Kidney (tissue), 14 donors: ENCODE results near the gene EBP. TPM values are rescaled to one million over a fixed set of nuclear protein-coding genes. Genes with fewer than 3 reads are reported as not detected.

Experiments
- DNase-seq, 5 donors: peaks; one replicate each; pipeline ENCODE4 v3.0.0-alpha.2; 2013 to 2020
- FAIRE-seq: peaks from 2 replicates; lab custom pipeline; 2012; peaks lifted over from hg19 to GRCh38; lab: Jason Lieb, UNC
- H3K27ac ChIP-seq, 2 donors: one replicate each; pipeline ENCODE4 v1.7.0; 2013; ENCODE audit warnings: low read depth in 2 of 2, low read length in 2 of 2, inconsistent platforms in 1 of 2
- H3K27me3 ChIP-seq: one replicate; pipeline ENCODE4 v1.7.1; 2013; ENCODE audit warnings: low read length, inconsistent platforms; ENCODE audit not compliant: control insufficient read depth, insufficient read depth
- H3K36me3 ChIP-seq, 3 donors: one replicate each; pipeline versions ENCODE4 v1.7.0 to v1.7.1; 2013; ENCODE audit warnings: low read length in 3 of 3, control low read depth in 1 of 3, inconsistent platforms in 1 of 3; ENCODE audit not compliant: insufficient read depth in 3 of 3, control insufficient read depth in 2 of 3
- H3K4me1 ChIP-seq, 3 donors: one replicate each; pipeline versions ENCODE4 v1.7.0 to v1.7.1; 2013; ENCODE audit warnings: low read length in 3 of 3, inconsistent platforms in 1 of 3, low read depth in 1 of 3; ENCODE audit not compliant: control insufficient read depth in 2 of 3, insufficient read depth in 2 of 3
- H3K4me3 ChIP-seq, 3 donors: one replicate each; pipeline versions ENCODE4 v1.7.0 to v1.8.1; 2013; ENCODE audit warnings: low read length in 3 of 3, control low read depth in 1 of 3, inconsistent platforms in 1 of 3
- H3K9ac ChIP-seq, 3 donors: one replicate each; pipeline versions ENCODE4 v1.7.0 to v1.7.1; 2013; ENCODE audit warnings: low read length in 3 of 3, control low read depth in 1 of 3, inconsistent platforms in 1 of 3
- H3K9me3 ChIP-seq, 3 donors: one replicate each; pipeline versions ENCODE4 v1.7.0 to v1.7.1; 2013; ENCODE audit warnings: low read length in 3 of 3, control low read depth in 1 of 3, inconsistent platforms in 1 of 3; ENCODE audit not compliant: control insufficient read depth in 2 of 3, insufficient read depth in 1 of 3
- CTCF ChIP-seq: IDR thresholded peaks from 3 replicates; pipeline ENCODE4 v1.5.1; 2012; ENCODE audit warnings: mild to moderate bottlenecking, moderate library complexity, borderline replicate concordance; ENCODE audit not compliant: insufficient read depth; ENCODE audit errors: extremely low read depth
- intact Hi-C: fragments of 100-400 bp; cut with DNase I; formaldehyde crosslinking; loops from one replicate; pipeline ENCODE4 v1.11.1; 2022
- polyA plus RNA-seq: library from polyadenylated mRNA; stranded (reverse); fragments of 350-450 nt; fragmentation: Illumina TruSeq; extraction: RNeasy Lipid Tissue Mini Kit (QIAGEN cat#74804); gene quantifications from one replicate; pipeline ENCODE4 v1.2.3, GENCODE V29; 2014; ENCODE audit warnings: low read depth, low replicate concordance; ENCODE audit not compliant: insufficient read depth
- total RNA-seq: library from RNA; stranded (reverse); fragmentation: NEBNext Ultra II Directional; extraction: Animal tissue kit (Norgen Biotek cat#: 25700); gene quantifications from one replicate; pipeline ENCODE4 v1.2.1, GENCODE V29; 2021
- donor health status: control.
- donor health status: control.
- donor health status: control.
- donor health status: control.
- donor health status: control.
- donor health status: DM: yes; HTN: yes; CAD: no.
- donor health status: Normal renal cell carcinoma (clear cell type).

EBP gene
- total and polyA plus RNA-seq, 2 donors from 2014 or later, result 33.8 to 164 TPM

GRCh38 chrX:48472851-48473703, 48.5 kb upstream of the EBP start:
- H3K9me3 ChIP-seq, result no peaks in the 10 kb centered on the region
- no peaks in the 10 kb centered on the region for H3K27me3 ChIP-seq
- no peaks in the 10 kb centered on the region for H3K36me3 ChIP-seq
- DNase-seq (peak in 1 of 5 donors; percentile 6), FAIRE-seq (no peak)
- H3K4me3 ChIP-seq, result no peak overlapping the region
- no peak overlapping the region for H3K9ac ChIP-seq
- H3K4me1 ChIP-seq, result no peaks in the 10 kb centered on the region
- intact Hi-C loops, result no loop called here
- no peak for TF ChIP-seq CTCF
- H3K27ac ChIP-seq, result no peak overlapping the region

GRCh38 chrX:48473704-48473990, 48.0 kb upstream of the EBP start:
- DNase-seq, result peak in 1 of 5 donors; percentile 48

GRCh38 chrX:48474127-48474526, 47.5 kb upstream of the EBP start:
- no peak overlapping the region for H3K9ac ChIP-seq
- H3K4me1 ChIP-seq, result no peaks in the 10 kb centered on the region
- DNase-seq (no peak), FAIRE-seq (no peak)
- no peak overlapping the region for H3K4me3 ChIP-seq
- TF ChIP-seq CTCF, result no peak
- H3K9me3 ChIP-seq, result no peaks in the 10 kb centered on the region
- intact Hi-C loops, result no loop called here
- H3K27me3 ChIP-seq, result no peaks in the 10 kb centered on the region
- H3K36me3 ChIP-seq, result no peaks in the 10 kb centered on the region
- no peak overlapping the region for H3K27ac ChIP-seq

More at GRCh38 chrX:48473704-48473990, 48.0 kb upstream of the EBP start:
- no peaks in the 10 kb centered on the region for H3K36me3 ChIP-seq
- H3K9ac ChIP-seq, result no peak overlapping the region
- TF ChIP-seq CTCF, result no peak
- no peaks in the 10 kb centered on the region for H3K27me3 ChIP-seq
- intact Hi-C loops, result no loop called here
- no peaks in the 10 kb centered on the region for H3K4me1 ChIP-seq
- H3K9me3 ChIP-seq, result no peaks in the 10 kb centered on the region
- FAIRE-seq, result no peak
- H3K27ac ChIP-seq, result no peak overlapping the region
- no peak overlapping the region for H3K4me3 ChIP-seq
